Activated CD8-positive, alpha-beta memory T cell treated with anti-CD3 and anti-CD28 coated beads for 36 hours (primary cell): ENCODE results near the gene B3GLCT. TPM values are rescaled to one million over a fixed set of nuclear protein-coding genes. Genes with fewer than 3 reads are reported as not detected.
"Not testable (repeated sequence)": the region's sequence is repeated elsewhere in the genome, so short reads cannot be mapped to it uniquely, and the experiment has no call there.

Experiments used
- CTCF ChIA-PET: fragments of 350-600 bp; sonication (Branson Sonifier 250); formaldehyde crosslinking; loops from one replicate; lab custom pipeline; 2021; ENCODE audit warnings: antibody characterized with exemption; lab: Charles Lee
- POLR2A ChIA-PET: fragments of 350-600 bp; sonication (Branson Sonifier 250); formaldehyde crosslinking; loops from one replicate; lab custom pipeline; 2021; ENCODE audit warnings: antibody characterized with exemption; lab: Charles Lee
- total RNA-seq, 2 experiments: library from RNA; stranded (reverse); gene quantifications; one replicate each; pipeline ENCODE4 v1.2.3, GENCODE V29; 2021

Gene B3GLCT
- total RNA-seq, 2 experiments from 2014 or later, result 4.5 to 5.1 TPM

DNA sequence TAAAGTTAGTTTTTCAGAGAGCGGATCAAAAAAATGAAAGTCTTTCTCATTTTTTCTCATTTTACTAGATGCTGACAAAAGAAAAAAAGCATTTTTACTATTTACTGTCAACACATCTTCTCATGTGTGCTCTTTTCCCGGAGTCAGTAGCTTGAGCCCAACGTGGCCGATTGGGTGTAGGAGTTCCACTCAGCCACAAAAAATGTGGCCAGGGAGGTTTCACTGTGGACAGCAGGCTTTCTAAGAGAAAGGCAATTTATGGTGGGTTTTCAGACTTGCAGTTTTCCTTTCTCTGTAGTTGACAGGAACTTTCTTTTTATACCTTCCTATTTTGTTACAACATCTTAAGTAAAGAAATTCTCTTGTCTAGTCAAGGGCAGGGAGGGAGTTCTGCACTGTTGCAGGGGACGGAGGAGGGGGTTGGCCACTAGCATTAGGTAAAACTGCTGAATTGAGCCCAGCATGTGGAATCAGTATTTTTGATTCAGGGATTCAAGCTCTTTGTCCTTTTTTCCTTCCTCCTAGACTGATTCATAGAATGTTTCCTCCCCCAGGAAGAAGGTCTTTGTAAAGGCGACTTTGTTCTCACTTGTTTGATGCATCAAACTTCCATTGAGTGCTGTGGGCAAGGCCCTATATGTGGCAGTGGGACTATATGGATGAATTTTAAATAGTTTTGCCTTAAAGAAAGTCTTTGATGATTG lies 123.1 kb downstream of the B3GLCT start:
- CTCF ChIA-PET, result no interaction called here
- POLR2A ChIA-PET, result no interaction called here

DNA sequence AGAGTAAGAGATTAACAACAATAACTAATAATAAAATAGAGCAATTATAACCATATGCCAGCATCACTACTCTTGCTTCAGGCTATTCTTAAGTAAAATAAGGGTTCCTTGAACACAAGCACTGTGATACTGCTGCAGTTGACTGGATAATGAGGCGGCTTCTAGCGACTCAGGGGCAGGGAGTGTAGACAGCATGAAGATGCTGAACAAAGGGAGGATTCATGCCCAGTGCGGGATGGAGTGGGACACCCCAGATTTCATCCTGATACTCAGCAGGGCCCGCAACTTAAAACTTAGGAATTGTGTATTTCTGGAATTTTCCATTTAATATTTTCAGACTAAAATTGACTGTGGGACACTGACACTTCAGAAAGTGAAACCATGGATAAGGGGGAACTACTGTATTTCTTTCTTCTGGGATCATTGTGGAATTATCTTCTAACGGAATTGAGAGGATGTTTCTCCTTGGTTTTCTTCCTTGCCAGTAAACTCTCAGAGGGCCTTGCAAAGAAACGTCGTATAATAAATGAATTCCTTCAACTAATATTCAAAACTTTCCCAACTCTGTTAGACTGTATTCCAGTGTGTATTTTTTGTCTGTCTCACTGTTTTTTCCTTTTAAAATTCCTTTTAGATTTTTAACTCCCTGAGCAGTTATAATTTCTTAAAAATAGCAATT lies 127.5 kb downstream of the B3GLCT start:
- POLR2A ChIA-PET, result no interaction called here
- CTCF ChIA-PET, result no interaction called here

DNA sequence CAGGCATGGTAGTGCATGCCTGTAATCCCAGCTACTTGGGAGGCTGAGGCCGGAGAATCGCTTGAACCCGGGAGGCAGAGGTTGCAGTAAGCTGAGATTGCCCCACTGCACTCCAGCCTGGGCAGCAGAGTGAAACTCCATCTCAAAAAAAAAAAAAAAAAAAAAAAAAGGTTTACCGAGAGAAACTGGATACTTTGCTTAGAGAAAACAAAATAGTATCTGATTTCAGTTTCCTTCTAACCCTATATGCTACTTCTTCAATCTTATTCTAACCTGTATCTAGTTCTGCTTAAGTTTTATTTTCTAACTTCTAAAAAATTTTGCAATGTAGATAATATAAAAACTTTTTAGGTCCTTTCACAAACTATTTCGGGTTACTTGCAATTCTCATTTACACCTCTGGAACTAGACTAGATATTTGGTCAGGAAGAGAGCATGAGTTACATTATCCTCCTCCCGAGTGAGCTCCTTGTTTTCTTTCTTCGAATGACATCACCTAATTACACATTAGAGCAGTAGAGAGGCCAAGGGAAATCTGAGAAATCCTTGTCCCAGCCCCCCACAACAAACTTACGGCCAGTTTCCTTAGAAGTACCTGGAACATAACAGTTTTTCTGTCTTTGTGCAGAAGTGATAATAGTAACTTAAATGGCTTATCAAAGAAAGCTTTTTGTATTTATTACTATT lies 128.9 kb downstream of the B3GLCT start:
- ChIA-PET CTCF (no interaction called here), POLR2A (interaction anchor here (0.6 kb wide), 1 partner anchor 166 kb away, joined by 4 read pairs; no protein-coding TSS in a partner anchor)

DNA sequence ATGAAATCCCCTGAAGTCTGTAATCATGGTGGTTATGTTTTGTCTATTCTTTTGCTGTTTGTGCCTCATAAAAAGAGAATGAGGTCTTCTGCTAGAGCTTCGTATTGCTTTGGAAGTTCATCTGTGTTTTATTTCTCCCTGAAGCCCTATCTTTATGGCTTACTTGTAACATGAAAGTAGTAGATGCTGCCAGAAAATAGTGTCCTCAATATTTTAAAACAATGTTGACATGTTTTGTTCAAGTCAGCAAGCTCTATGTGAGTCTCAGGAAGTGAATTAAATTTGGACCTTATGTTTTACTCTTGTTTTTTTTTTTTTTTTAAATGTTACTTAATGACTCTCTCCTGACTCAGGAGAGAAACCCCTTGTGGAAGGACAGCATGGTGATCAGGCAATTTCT lies 130.5 kb downstream of the B3GLCT start:
- CTCF ChIA-PET, result no interaction called here
- POLR2A ChIA-PET, result no interaction called here

DNA sequence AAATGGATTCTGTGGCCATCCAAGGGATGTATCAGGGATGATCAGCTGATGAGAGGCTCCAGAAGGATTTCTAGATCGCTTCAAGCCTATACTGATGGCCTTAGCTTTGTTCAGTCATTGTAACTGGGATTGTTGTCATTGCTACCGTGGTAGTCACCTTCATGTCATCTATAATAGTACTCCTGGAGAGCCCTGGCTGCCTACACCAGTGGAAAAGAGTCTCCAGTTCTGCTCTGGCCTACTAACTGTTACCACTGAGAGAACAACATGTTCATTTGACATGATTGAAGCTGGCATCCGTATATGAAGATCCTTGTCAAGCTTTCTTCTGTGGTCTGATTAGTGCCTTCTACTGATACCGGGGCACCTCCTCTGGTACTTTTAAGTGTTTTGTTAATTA lies 131.3 kb downstream of the B3GLCT start:
- CTCF ChIA-PET, result no interaction called here

DNA sequence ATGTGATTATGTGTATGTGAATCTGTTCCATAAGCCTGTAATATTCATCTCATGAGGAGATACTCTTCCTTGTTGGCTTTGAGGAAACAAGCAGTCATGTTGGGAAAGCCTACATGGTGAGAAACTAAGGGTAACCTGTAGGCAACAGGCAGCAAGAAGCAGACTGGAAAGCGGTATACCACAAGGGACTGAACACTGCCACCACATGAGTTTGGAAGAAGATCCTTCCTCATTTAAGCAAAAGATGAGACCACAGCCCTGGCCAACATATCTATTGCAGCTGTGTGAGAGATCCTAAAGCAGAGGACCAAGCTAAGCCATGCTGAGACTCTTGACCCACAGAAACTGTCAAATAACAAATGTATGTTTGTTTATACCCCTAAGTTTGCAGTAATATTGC lies 134.8 kb downstream of the B3GLCT start:
- ChIA-PET CTCF (no interaction called here), POLR2A (no interaction called here)

More for the DNA sequence above, 131.3 kb downstream of the B3GLCT start:
- POLR2A ChIA-PET, result no interaction called here

DNA sequence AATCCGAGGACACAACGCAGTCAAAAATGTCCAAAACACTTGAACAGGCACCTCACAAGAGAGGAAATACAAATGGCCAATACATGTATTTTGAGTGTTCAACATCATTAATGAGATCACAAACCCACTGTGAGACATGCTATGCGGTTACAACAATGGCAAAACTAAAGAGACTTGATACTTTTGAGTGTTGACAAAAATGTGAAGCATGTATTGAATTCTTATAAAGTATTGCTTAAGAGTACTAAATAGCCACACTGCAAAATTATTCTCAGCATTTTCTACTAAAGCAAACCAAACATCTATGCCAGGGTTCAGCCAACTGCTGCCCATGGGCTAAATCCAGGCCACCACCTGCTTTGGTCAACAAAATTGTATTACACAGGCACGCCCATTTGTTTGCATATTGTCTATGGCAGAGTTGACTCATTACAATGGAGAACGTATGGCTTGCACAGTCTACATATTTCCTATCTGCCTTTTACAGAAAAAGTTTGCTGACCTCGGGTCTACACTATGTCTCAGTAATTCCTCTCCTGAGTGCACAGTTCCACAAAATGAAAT lies 135.3 kb downstream of the B3GLCT start:
- POLR2A ChIA-PET, result no interaction called here
- CTCF ChIA-PET, result no interaction called here

DNA sequence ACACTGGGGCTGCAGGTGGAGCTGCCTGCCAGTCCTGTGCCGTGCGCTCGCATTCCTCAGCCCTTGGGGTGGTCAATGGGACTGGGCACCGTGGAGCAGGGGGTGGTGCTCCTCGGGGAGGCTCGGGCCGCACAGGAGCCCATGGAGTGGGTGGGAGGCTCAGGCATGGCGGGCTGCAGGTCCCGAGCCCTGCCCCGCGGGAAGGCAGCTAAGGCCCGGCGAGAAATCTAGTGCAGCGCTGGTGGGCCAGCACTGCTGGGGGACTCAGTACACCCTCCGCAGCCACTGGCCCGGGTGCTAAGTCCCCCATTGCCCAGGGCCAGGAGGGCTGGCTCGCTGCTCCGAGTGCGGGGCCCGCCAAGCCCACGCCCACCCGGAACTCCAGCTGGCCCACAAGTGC lies 139.8 kb downstream of the B3GLCT start:
- POLR2A ChIA-PET, CTCF ChIA-PET: not testable (repeated sequence)

DNA sequence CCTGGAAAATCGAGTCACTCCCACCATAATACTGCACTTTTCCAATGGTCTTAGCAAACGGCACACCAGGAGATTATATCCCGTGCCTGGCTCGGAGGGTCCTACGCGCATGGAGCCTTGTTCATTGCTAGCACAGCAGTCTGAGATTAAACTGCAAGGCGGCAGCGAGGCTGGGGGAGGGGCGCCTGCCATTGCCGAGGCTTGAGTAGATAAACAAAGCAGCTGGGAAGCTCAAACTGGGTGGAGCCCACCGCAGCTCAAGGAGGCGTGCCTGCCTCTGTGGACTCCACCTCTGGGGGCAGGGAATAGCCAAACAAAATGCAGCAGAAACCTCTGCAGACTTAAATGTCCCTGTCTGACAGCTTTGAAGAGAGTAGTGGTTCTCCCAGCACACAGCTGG lies 141.1 kb downstream of the B3GLCT start:
- POLR2A ChIA-PET, result not testable (repeated sequence)

DNA sequence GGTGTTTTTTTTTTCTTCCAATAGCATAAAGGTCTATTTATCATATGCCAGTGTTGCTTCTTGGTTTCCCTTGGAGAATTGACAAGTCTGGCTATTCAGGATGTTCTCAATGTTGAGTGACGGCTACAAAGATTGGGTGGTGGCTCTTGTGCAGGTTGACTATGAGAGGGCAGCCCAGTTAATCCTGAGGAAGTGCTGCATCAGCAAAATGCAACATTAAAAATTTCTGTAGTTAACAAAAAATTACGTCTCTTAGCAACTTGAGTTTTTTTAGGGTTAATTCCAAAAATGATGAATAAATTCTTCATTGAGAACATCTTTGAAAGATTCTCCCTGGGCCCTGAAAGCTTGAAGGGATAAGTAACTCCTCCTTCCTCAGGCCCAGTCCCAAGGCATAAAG lies 147.1 kb downstream of the B3GLCT start:
- ChIA-PET CTCF (no interaction called here), POLR2A (no interaction called here)

More for the DNA sequence above, 141.1 kb downstream of the B3GLCT start:
- CTCF ChIA-PET, result not testable (repeated sequence)

DNA sequence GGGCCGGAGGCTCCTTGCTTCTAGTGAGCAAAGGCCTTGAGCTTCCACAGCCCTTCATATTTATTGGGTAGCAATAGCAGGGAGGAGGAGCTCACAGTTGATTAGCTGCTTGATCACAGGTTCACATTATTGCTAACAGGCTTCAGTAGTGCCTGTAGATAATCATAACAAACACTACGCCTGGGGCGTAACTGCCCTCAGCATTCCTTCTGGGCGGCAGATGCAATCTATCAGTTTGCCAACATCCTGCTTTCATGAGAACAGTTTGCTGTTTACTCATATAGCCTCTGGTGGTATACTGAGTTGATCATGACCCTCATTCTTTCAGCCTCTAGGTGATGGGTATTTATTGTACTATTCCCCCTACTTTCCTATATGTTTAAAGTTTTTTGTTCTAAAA lies 149.4 kb downstream of the B3GLCT start:
- CTCF ChIA-PET, result no interaction called here
- POLR2A ChIA-PET, result no interaction called here

DNA sequence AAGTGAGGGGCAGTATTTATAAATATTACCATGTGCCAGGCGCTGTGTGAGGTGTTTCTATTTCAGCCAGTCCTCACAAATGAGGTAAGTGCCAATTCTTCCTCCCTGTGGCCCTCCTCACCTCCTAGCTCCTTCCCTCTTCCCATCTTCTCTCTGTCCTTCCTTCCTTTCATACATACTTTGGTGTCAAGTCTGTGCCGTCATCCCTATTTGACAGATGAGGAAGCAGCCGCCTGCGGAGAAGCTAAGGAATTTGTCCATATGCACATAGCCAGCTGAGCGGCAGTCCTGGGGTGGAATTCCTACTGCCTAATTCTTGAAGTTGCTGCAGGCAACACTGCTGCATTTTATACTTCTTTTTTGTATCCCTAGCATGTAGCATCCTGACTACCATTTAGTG lies 150.8 kb downstream of the B3GLCT start:
- ChIA-PET POLR2A (no interaction called here), CTCF (no interaction called here)

DNA sequence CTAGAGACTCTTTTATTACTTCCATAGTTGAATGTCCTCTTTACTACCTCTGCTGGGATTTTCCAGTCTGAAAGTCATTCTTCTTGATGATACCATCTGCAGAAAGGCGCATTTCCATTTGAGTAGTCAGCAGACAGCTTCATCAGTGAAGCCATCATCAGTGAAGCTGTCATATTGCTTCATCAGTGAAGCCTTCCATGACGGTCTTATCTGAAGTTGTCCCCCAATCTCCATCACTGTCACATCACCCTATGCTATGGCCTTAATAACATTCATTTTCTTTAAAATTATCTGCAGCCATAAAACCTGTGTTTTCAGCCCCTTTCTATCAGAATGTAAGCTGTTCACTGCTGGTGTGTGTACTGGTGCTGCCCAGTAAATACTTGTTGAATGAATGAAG lies 151.6 kb downstream of the B3GLCT start:
- CTCF ChIA-PET, result no interaction called here
- POLR2A ChIA-PET, result no interaction called here

DNA sequence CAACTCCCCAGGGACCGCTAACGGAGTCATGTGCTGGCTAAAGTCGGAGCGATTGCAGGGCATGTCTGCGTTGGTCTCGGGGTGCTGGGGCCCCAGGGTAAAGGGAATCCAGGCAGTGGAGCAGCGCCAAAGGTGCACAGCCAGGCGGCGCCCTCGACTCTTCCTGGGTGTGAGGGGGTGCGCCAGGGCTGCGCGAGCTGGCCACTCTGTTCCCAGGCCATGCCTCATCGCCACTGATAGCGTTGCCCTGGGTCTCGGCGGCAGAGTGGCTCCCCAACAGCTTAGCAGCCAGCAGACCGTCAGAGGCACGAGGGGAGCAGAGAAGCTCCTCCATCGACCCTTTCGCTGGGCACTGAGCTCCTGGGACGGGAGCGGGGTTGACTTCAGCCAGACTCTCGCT lies 152.7 kb downstream of the B3GLCT start:
- ChIA-PET CTCF (no interaction called here), POLR2A (no interaction called here)

DNA sequence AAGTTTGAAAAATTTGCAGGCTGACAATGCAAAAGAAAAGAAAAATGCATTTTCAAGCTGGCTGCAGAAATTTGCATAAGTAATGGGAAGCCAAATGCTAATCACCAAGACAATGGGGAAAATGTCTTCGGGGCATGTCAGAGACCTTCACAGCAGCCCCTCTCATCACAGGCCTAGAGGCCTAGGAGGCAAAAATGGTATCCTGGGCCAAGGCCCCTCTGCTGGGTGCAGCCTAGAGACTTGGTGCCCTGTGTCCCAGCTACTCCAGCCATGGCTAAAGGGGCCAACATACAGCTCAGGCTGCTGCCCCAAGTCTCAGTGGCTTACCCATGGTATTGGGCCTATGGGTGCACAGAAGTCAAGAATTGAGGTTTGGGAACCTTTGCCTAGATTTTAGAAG lies 155.2 kb downstream of the B3GLCT start:
- CTCF ChIA-PET, result no interaction called here
- POLR2A ChIA-PET, result no interaction called here

DNA sequence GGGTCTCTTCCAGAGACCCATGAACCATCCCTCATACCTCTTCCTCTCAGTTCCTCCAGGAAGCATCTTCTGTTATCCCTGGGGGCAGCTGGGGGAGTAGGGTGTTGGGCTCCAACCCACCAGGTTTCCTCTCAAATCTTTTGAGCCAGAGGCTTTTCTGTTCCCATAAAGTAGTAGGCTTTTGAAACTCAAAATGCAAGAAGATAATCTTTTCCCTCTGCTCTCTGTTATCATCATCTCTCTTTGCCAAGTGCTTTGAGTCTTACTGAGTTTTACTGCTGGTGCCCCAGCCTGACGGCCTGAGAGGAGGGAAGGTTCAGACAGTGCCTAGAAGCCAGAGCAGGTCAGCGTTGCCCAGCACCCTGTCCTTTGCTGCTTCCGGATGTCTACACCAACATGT lies 157.2 kb downstream of the B3GLCT start:
- ChIA-PET CTCF (no interaction called here), POLR2A (no interaction called here)

DNA sequence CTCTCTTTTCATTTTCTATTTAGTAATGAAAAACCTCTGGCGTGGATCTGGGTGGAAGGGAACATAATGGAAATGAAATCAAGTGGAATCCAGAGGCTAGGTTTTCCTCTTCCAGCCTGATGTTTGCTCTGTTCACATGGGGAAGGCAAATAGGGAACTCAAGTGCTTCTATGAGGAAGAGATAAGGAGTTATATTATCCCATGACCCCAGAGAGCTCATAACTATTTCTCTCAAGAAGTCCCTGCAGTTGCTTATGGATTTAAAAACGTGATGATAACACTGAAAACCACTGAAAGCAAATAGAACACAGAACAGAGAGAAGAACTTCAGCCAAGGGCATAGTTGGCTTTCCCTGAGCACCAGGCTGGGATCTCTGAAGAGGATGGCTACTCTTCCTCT lies 157.8 kb downstream of the B3GLCT start:
- CTCF ChIA-PET, result no interaction called here
- POLR2A ChIA-PET, result no interaction called here

DNA sequence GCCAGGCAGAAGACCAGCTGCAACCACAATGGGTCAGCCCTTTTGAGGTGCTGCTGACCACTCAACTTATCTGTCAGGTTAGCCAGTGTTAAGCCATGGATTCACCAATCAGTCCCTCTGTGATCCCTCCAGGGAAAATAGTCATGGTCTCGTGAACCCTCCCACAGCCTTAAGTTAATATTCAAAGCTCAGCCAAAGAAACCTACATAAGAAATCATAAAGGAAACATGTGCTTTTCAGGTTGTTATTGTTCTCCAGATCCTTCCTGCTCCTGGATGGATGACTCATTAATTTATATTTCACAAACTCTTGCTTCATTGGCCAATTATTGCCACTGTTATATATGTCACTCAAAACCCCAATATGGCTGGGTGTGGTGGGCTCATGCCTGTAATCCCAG lies 161.9 kb downstream of the B3GLCT start:
- CTCF ChIA-PET, result no interaction called here
- POLR2A ChIA-PET, result no interaction called here

DNA sequence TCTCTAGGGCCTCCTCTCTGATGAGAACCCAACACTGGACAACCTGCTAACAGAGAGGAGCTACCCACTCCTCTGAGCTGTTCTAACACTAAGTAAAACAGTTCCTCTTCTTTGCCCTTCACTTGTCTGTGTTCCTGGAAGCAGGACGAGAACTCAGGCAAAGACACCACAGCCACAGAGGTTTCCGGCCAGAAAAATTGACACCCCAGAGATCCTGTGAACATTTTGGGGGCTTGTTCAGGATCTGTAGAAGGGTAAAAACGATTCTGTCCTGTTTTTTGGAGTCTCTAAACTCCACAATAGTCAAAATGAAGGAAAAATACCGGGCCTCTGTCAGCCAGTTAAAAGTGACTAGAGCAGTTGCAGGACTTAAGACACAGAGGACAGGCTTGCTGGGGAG lies 165.9 kb downstream of the B3GLCT start:
- ChIA-PET CTCF (no interaction called here), POLR2A (no interaction called here)

DNA sequence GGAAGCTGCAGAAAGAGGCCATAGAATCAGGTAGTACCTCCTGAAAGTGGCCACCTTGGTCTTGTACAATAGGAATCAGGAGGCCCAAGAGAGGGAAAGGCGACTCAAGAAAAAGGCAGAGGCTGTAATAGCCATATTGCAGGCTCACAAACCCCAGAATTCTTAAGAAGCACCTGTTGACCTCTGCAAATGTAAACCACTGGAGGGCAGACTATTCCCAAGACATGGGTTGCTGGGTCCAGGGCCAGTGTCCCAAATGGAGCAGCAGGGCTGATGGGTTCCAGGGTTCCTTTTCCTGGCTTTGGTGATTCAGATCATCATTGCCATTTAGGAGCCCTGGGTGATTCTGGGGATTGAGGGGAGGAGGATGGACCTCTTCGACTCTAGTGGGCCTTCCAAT lies 167.6 kb downstream of the B3GLCT start:
- ChIA-PET POLR2A (no interaction called here), CTCF (no interaction called here)

DNA sequence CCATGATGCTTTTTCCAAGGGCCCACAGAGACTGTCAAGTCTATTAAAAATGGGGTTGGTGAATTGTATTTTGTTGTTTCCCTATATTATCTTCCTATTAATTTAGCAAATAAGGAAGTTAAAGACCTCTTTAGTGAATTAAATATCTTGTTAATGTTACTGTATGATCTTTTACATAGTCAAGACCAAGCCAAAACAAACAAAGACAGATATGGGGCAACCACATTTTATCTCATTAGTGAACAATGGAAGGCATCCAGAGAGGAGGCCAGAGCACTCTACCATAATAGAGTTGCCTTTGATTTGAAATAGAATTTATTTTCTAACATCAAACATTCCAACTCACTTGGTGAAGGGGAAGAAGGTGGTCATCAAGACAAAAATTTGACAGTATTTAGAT lies 169.4 kb downstream of the B3GLCT start:
- ChIA-PET CTCF (no interaction called here), POLR2A (no interaction called here)
